Measurements from ENCODE around the gene GPAT3.

Gene GPAT3

DNA sequence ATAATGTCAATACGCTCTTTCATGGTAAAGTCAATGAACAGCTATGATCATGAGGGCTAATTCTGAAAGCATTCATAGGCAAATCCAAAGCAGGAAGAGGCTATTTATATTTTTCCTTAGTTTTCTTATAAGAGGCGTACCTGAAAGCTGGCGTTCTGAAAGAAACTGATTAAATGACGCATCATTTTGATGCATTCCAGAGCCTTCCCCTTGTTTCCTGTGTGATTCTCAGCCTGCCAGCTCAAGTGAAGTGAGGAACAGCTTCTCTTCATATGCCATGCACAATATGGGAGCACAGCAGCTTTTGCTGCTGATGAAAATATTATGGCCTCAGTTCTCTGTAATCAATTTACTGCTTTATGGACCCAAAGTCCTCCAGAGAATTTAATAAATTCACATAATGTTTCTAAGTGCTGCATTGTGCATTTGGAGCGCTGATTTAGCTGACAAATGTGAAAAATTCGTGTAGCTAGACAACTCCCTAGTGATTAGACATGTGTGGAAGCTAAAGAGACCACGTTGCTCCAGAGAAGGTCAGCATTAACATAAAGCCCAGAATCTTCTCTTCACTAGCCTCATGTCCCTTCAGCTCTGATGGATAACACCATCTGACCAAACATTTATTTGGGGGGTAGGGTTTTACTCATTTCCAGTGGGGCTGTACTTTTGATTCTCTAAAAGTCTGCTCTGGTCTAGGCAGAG, 110.8 kb downstream of the GPAT3 start:
- DNase-seq, result no peak

DNA sequence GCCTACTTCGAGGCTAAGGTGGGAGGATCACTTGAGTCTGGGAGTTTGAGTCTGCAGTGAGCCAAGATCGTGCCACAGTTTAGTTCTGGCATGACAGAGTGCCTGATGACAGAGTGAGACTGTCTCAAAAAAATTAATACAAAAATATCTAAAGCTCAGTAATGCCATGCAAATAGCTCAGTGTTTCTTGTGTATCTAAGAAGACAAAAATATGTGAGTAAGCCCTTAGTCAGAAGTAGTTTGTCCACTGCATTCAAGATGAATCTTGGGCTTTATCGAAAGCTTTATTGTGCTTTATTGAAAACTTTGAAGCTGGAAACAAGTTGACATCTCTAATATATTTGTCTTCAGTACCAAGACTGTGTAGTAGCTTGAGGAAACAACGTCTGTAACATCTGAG, 115.9 kb downstream of the GPAT3 start:
- DNase-seq, result no peak
